Endothelial cell of umbilical vein (primary cell): ENCODE results near the gene VTA1.

Experiments used
- FOS ChIP-seq: IDR thresholded peaks from 2 replicates; pipeline ENCODE4 v1.6.1; 2011; ENCODE audit warnings: mild to moderate bottlenecking, low read length, moderate library complexity, borderline replicate concordance; ENCODE audit not compliant: insufficient read depth
- JUN ChIP-seq: IDR thresholded peaks from 2 replicates; pipeline ENCODE4 v1.6.1; 2011; ENCODE audit warnings: borderline replicate concordance, low read depth; ENCODE audit not compliant: insufficient read length, insufficient read depth
- POLR2A ChIP-seq: IDR thresholded peaks from 2 replicates; pipeline ENCODE4 v1.6.1; 2012; ENCODE audit warnings: low read depth, mild to moderate bottlenecking, control low read depth, low read length
- POLR2AphosphoS5 ChIP-seq: IDR thresholded peaks from 2 replicates; pipeline ENCODE4 v1.6.1; 2012; ENCODE audit warnings: low read depth, mild to moderate bottlenecking, control low read depth, low read length, moderate library complexity; ENCODE audit not compliant: insufficient read depth
- TF ChIP-seq, protein P1 (sequence below), 2 donors: IDR thresholded peaks; 1 replicate in 1 of 2; 2 replicates in 1 of 2; pipeline ENCODE4 v1.5.1; 2011; ENCODE audit warnings: low read length in 2 of 2, mild to moderate bottlenecking in 2 of 2, moderate library complexity in 2 of 2, control low read depth in 1 of 2, inconsistent platforms in 1 of 2, low read depth in 1 of 2; ENCODE audit not compliant: insufficient read depth in 1 of 2; ENCODE audit errors: extremely low read depth in 1 of 2
- TF ChIP-seq, protein P2 (sequence below): IDR thresholded peaks from 2 replicates; pipeline ENCODE4 v1.6.1; 2011; ENCODE audit not compliant: insufficient read depth, insufficient read length

DNA sequence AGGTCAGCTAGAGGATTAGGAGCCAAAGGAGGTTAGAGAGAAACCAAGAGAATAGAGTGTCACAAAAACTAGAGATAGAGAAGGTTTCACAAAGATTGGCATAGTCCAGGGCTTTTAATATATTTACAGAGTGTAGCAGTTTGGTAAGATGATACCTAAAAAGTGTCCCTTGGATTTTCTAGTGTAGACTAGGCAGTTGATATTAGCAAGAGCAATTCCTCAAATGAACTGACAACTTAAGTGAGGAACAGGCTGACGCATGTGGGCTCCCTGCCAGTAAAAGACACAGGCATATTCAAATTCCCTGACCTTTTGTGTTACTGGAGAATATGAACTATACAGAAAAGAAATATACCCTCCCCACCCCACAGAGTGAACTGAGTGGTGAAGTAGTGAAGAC is 40.1 kb downstream of the VTA1 start:
- TF ChIP-seq, protein P1, sequence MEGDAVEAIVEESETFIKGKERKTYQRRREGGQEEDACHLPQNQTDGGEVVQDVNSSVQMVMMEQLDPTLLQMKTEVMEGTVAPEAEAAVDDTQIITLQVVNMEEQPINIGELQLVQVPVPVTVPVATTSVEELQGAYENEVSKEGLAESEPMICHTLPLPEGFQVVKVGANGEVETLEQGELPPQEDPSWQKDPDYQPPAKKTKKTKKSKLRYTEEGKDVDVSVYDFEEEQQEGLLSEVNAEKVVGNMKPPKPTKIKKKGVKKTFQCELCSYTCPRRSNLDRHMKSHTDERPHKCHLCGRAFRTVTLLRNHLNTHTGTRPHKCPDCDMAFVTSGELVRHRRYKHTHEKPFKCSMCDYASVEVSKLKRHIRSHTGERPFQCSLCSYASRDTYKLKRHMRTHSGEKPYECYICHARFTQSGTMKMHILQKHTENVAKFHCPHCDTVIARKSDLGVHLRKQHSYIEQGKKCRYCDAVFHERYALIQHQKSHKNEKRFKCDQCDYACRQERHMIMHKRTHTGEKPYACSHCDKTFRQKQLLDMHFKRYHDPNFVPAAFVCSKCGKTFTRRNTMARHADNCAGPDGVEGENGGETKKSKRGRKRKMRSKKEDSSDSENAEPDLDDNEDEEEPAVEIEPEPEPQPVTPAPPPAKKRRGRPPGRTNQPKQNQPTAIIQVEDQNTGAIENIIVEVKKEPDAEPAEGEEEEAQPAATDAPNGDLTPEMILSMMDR (IDR thresholded peaks at IDR 0.05; ENCODE audit: extremely low read depth in 1 of 2, insufficient read depth in 1 of 2, low read depth in 1 of 2, low read length in 2 of 2): no peak
- TF ChIP-seq POLR2A (no peak), POLR2AphosphoS5 (no peak), FOS (no peak), JUN (no peak)
- TF ChIP-seq, protein P2, sequence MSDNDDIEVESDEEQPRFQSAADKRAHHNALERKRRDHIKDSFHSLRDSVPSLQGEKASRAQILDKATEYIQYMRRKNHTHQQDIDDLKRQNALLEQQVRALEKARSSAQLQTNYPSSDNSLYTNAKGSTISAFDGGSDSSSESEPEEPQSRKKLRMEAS: no peak
